H1 (cell line): ENCODE data around the gene VIT. TPM values are rescaled to one million over a fixed set of nuclear protein-coding genes. Genes with fewer than 3 reads are reported as not detected.

Experiments
- JUN ChIP-seq: IDR thresholded peaks from 2 replicates; pipeline ENCODE4 v1.6.1; 2011; ENCODE audit warnings: low read depth, mild to moderate bottlenecking, improper control_type of control experiment, low read length
- JUND ChIP-seq: IDR thresholded peaks from 2 replicates; pipeline ENCODE4 v1.6.1; 2011; ENCODE audit warnings: mild to moderate bottlenecking, improper control_type of control experiment, low read length
- NANOG ChIP-seq: IDR thresholded peaks from 2 replicates; pipeline ENCODE4 v1.6.1; 2011; ENCODE audit warnings: low read length, low read depth, mild to moderate bottlenecking, inconsistent platforms; ENCODE audit not compliant: insufficient read depth, poor library complexity, severe bottlenecking
- SIN3A ChIP-seq, 2 experiments: IDR thresholded peaks in 1 of 2; conservative IDR thresholded peaks in 1 of 2; 2 replicates each; pipeline ENCODE4 v1.6.1; 2011 to 2012; ENCODE audit warnings: low read length in 2 of 2, improper control_type of control experiment in 1 of 2, low read depth in 1 of 2, mild to moderate bottlenecking in 1 of 2
- SP4 ChIP-seq: IDR thresholded peaks from 2 replicates; pipeline ENCODE4 v1.6.1; 2012; ENCODE audit warnings: low read length, inconsistent platforms
- polyA plus RNA-seq, 7 experiments: library from polyadenylated mRNA; depleted of rRNA in 3 of 7; stranded (reverse) in 5 of 7; unstranded in 2 of 7; fragments of >200 nt in 5 of 7; fragments of 200-250 nt in 2 of 7; gene quantifications; 1 replicate in 5 of 7; 2 replicates in 1 of 7; 4 replicates in 1 of 7; pipeline versions ENCODE4 v1.2.1 to v1.2.3, GENCODE V29; 2011 to 2013; ENCODE audit warnings: missing spikeins in 2 of 7, mixed read lengths in 2 of 7
- total RNA-seq: library from RNA; stranded (reverse); fragmentation: NEBNext Ultra II Directional; extraction: Animal tissue kit (Norgen Biotek cat#: 25700); gene quantifications from 2 replicates; pipeline ENCODE4 v1.2.1, GENCODE V29; 2021
- TF ChIP-seq, protein P1 (sequence below): fragments of 300-600 bp; sonication (generic); IDR thresholded peaks from 2 replicates; pipeline ENCODE4 v1.7.1; 2012; ENCODE audit warnings: low read length, moderate library complexity, mild to moderate bottlenecking, inconsistent platforms; ENCODE audit not compliant: insufficient replicate concordance

Gene VIT
- total and polyA plus RNA-seq, 2 of the 8 experiments (the other 6 are each of a cell fraction or from before 2014, with no cell fraction given) = 0.03 TPM; not detected in 1

GRCh38 chr2:36769106-36769505 lies 72.6 kb downstream of the VIT start (continued):
- TF ChIP-seq, protein P1, sequence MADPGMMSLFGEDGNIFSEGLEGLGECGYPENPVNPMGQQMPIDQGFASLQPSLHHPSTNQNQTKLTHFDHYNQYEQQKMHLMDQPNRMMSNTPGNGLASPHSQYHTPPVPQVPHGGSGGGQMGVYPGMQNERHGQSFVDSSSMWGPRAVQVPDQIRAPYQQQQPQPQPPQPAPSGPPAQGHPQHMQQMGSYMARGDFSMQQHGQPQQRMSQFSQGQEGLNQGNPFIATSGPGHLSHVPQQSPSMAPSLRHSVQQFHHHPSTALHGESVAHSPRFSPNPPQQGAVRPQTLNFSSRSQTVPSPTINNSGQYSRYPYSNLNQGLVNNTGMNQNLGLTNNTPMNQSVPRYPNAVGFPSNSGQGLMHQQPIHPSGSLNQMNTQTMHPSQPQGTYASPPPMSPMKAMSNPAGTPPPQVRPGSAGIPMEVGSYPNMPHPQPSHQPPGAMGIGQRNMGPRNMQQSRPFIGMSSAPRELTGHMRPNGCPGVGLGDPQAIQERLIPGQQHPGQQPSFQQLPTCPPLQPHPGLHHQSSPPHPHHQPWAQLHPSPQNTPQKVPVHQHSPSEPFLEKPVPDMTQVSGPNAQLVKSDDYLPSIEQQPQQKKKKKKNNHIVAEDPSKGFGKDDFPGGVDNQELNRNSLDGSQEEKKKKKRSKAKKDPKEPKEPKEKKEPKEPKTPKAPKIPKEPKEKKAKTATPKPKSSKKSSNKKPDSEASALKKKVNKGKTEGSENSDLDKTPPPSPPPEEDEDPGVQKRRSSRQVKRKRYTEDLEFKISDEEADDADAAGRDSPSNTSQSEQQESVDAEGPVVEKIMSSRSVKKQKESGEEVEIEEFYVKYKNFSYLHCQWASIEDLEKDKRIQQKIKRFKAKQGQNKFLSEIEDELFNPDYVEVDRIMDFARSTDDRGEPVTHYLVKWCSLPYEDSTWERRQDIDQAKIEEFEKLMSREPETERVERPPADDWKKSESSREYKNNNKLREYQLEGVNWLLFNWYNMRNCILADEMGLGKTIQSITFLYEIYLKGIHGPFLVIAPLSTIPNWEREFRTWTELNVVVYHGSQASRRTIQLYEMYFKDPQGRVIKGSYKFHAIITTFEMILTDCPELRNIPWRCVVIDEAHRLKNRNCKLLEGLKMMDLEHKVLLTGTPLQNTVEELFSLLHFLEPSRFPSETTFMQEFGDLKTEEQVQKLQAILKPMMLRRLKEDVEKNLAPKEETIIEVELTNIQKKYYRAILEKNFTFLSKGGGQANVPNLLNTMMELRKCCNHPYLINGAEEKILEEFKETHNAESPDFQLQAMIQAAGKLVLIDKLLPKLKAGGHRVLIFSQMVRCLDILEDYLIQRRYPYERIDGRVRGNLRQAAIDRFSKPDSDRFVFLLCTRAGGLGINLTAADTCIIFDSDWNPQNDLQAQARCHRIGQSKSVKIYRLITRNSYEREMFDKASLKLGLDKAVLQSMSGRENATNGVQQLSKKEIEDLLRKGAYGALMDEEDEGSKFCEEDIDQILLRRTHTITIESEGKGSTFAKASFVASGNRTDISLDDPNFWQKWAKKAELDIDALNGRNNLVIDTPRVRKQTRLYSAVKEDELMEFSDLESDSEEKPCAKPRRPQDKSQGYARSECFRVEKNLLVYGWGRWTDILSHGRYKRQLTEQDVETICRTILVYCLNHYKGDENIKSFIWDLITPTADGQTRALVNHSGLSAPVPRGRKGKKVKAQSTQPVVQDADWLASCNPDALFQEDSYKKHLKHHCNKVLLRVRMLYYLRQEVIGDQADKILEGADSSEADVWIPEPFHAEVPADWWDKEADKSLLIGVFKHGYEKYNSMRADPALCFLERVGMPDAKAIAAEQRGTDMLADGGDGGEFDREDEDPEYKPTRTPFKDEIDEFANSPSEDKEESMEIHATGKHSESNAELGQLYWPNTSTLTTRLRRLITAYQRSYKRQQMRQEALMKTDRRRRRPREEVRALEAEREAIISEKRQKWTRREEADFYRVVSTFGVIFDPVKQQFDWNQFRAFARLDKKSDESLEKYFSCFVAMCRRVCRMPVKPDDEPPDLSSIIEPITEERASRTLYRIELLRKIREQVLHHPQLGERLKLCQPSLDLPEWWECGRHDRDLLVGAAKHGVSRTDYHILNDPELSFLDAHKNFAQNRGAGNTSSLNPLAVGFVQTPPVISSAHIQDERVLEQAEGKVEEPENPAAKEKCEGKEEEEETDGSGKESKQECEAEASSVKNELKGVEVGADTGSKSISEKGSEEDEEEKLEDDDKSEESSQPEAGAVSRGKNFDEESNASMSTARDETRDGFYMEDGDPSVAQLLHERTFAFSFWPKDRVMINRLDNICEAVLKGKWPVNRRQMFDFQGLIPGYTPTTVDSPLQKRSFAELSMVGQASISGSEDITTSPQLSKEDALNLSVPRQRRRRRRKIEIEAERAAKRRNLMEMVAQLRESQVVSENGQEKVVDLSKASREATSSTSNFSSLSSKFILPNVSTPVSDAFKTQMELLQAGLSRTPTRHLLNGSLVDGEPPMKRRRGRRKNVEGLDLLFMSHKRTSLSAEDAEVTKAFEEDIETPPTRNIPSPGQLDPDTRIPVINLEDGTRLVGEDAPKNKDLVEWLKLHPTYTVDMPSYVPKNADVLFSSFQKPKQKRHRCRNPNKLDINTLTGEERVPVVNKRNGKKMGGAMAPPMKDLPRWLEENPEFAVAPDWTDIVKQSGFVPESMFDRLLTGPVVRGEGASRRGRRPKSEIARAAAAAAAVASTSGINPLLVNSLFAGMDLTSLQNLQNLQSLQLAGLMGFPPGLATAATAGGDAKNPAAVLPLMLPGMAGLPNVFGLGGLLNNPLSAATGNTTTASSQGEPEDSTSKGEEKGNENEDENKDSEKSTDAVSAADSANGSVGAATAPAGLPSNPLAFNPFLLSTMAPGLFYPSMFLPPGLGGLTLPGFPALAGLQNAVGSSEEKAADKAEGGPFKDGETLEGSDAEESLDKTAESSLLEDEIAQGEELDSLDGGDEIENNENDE = no peak
- TF ChIP-seq SP4 (no peak), JUN (no peak), SIN3A (conservative IDR thresholded peaks at IDR 0.05 in 1 of 2, IDR thresholded peaks at IDR 0.05 in 1 of 2; ENCODE audit: low read depth in 1 of 2, low read length in 2 of 2) (no peak), NANOG (no peak), JUND (no peak)
